HG03039 (cell line): ENCODE results near the gene NPPA.
A peak's percentile ranks its signal among the peaks of the same experiment; 100 is the strongest.
"Not testable (repeated sequence)": the region's sequence is repeated elsewhere in the genome, so short reads cannot be mapped to it uniquely, and the experiment has no call there.

ENCODE experiments used
- ATAC-seq: cut with Tn5 transposase; IDR thresholded peaks from one replicate; pipeline ENCODE4 v1.9.1; 2021; ENCODE audit warnings: mild to moderate bottlenecking, moderate library complexity; ENCODE audit not compliant: unreplicated experiment

Gene NPPA

DNA sequence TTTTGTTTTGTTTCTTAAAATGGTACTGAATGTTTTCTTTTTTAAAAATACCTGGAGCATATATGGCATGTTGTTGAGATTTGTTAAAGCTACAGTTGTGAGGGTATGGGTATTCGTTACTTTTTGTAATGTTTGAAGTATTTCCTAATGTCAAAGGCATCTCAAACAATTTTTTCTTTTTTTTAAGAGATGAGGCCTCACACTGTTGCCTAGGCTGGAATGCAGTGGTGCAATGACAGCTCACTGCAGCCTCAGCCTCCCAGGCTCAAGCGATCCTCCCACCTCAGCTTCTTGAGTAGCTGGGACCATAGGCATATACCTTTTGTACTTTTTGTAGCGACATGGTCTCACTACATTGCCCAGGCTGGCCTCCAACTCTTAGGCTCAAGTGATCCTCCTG lies 25.5 kb downstream of the NPPA start:
- no peak for ATAC-seq

DNA sequence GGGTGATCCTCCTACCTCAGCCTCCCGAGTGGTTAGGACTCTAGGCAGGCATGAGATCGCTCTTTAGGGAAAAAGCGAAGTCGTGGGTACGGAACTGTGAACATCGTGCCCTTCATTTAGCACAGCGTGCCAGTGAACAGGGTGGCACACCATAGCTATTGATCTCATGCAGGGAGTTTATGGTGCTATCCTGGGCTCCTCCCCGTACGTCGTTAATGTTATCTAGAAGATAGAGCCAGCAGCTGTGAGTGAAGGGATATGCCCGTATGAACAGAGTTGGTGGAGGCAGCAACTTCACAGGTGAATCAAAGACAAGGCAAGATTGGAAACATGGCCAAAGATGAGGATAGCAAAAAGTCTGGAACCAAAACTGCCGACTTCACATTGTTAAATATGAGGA lies 30.4 kb downstream of the NPPA start:
- no peak for ATAC-seq

DNA sequence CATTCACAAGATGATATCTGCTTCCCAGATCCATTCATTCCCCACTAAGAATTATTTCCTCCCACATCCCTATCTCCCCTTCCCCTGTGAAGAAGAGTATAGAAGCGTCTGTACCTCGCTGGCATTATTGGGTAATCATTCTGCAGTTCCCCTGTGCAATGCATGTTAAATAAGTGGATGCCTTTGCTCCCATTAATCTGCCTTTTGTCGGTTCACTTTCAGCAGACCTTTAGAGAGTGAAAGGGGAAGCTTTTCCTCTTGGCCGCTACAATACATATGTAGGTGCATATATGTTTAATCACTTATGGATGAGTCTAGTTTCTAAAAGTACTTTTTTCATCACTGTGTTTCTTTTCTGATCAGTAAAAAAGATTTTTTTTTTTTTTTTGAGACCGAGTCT lies 34.6 kb downstream of the NPPA start:
- ATAC-seq, result no peak

DNA sequence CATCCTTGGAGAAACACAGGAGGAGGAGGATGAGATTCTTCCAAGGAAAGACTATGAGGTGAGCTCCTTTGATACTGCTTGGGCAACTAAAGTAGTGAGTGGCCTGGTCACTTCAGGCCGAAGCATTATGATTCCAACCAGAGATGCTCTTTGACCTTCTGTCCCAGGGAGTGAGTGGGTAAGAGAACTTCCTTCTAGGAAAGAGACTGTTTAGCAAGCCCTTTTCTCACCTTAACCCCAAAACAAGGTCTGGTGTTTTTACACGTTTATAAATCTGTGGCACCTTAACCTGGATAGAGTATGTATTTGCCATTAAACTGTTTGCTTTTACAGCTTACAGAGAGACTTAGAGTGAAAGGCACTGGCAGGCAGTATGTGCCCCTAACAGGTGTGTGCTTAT lies 40.5 kb downstream of the NPPA start:
- ATAC-seq, result no peak

DNA sequence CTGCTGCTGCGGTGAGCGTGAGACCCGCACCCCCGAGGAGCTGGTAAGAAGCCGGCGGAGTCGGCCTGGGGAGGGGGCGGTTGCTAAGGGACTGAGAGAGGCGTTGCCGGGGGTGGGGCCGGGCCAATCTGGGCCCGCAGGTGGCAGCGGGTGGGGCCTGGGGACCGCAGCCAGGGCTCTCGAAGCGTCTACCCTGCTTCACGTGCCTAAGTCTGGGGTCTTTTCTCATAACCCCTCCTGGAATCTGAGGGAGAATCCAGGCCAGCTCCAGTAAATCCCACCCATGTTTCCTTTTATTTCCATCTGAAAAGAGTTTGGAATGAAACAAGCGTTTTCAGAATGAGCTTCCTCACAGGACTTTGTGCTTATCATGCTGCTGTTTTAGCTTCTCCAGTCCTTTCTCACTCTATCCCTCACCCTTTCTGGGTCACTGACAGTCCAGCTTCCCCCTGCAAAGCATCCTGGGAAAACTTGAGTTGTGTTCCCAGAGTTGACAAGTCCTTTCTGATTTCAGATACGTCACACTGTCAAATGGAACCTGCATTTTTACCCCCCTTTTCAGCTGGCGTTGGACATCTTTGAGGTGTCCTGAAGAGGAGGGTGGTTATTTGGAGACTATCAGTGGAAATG lies 41.2 kb downstream of the NPPA start:
- peak; percentile 32 for ATAC-seq

DNA sequence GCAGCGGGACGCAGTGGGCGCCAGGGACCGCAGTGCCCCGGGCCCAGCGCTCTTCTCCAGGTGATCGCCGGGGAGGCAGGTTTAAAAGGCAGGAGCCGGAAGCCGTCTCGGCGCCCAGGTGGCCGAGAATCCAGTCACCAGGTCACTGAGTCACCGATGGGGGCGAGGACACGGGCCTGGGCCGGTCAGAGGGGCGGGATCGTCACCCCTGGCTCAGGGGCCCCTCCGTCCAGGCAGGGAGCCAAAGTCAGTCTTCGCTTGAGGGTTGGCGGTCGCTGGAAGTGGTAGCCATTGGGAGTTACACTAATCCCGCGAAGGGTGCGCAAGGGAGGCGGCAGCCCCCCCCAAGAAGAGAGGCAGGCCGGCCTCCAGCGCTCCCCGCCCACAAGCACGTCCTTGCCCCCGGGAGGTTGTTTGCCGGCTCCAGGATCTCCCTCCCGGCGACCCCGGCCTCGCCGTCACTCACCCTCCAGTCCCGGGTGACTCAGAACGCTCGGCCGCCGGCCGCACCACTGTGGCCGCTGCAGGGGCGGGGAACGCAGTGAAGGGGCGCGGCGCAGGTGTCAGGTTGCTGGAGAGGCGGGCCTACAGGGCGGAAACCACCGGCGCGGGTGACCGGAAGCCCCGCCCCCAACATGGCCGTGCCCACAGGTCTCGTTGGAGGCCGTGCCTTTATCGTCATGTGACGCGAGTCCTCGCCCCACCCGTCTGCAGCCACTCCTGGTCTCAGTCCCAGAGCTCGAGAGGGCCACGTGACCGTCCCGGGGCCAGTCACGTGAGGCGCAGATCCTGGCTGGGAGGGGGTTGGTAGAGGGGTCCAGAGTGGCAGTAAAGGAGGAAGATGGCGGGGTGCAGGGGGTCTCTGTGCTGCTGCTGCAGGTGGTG lies 41.9 kb downstream of the NPPA start, which contains the start of the genes CLCN6 and MTHFR:
CLCN6 (plus strand) TSS at position 770 of the 885 bp plus-strand sequence; CDS start at position 842, 72 bp downstream.
MTHFR (minus strand) TSS at position 543 of the 885 bp plus-strand sequence. CDS start 2,848 bp downstream, outside the sequence.
- ATAC-seq, result peak; percentile 85

DNA sequence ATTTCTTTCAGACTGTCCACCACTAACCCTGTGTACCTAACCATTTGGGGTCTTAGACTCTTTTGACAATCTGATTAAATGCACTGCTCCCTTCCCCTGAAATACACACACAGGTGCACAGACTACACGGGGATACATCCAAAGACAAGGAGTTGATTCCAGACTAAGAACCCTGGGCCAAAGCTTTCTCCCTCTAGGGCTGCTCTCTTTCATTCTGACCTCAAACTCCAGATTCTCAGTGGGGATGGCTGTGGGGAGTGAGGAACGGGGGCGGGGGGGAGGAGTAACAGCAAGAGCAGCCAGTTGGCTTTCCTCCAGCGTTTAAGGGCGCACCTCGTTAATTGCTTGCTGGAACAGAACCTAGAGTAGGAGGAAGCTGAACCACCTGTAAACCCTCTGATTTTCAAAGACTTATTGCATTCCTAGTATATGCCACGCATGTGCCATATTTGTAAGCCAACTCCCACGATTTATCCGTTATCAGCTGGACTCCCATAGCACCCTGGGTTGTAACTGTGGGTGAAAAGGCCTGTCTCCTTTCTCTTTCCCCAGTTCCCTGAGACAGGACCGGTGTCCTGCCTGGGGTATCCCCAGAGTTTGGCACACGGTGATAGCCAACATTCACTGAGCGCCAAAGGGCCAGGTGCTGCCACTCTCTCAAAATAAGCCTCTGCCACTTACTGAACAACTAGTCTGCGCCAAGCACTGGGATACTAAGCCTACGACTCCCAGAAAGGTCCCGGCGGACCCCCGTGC lies 42.7 kb downstream of the NPPA start:
- no peak for ATAC-seq

DNA sequence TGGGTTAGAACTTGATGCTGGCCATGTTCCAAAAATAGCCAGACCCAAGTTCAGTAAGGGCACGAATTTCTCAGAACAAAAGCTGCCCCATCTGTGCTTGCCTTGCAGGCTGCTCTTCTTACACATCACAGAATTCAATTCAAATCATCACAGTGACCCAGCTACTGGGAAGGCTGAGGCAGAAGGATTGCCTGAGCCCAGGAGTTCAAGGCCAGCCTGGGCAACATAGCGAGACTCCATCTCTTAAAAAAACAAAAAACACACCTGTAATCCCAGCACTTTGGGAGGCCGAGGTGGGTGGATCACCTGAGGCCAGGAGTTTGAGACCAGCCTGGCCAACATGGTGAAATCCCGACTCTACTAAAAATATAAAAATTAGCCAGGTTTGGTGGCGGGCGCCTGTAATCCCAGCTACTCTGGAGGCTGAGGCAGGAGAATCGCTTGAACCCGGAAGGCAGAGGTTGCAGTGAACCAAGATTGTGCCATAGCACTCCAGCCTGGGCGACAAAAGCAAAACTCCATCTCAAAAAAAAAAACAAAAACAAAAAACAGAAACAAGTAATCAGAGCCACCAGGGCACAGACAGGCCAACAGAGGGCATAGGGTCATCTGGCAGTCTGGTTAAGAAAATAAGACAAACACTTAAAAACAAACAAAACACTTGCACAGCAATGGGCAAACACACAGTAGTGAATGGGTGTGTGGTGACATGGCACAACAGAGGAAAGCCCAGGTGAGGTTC lies 43.5 kb downstream of the NPPA start:
- not testable (repeated sequence) for ATAC-seq

DNA sequence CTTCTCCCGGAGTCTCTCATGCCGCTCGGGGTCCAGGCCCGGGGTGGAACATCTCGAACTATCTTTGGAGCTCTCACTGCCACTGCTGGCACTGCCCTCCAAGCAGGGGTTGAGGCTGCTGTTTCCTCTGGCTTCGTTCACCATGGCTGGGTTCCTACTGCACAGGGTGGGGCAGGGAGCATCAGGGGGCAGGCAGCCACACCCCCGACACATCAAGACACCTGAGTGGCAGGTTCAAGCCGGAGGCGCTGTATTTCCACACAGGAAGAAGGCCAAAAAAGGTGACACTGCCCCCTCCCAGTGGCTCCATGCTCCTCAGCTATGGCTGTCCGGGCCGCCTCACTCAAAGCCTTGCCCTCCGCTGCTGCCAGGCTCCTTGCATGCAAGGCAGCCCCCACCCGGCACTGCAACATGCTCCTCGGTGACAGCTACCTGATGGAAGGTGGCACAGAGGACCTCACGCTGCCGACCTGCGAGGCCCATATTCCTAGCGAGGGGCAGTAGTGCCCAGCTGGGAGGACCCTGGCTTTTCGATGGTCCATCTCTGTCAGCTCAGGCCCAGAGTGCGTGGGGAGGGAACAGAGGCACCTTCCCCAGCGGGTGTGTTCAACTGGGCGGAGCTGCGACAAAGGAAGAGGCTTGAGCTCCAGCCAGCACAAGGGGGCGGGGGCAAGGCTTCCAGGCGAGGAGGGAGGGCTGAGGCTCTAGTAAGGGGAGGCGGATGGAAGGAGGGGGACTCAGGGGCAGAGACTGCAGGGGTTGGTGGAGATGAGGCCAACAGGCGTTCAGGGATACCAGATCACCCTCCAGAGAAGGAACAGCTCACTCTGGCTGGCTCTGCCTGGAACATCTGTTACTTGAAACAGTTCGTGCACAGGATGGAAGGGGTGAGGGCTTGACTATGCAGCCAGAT lies 44.4 kb downstream of the NPPA start:
- no peak for ATAC-seq

DNA sequence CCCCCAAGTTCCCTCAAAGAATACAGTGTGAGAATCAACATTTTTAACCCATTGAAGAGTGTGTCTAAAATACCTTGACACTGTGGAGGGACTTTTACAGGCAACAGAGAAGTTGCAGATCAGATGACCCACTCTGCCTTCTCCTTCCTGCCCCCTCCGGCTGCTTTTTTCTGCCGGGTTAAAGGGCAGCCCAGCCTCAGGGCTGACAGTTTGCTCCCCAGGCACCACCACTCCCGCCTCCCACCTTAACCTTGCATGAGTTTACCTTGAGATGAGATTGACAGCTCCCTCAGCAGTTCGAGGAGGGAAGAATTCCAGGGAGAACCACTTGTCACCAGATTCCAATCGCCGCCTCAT lies 45.0 kb downstream of the NPPA start:
- ATAC-seq, result no peak

DNA sequence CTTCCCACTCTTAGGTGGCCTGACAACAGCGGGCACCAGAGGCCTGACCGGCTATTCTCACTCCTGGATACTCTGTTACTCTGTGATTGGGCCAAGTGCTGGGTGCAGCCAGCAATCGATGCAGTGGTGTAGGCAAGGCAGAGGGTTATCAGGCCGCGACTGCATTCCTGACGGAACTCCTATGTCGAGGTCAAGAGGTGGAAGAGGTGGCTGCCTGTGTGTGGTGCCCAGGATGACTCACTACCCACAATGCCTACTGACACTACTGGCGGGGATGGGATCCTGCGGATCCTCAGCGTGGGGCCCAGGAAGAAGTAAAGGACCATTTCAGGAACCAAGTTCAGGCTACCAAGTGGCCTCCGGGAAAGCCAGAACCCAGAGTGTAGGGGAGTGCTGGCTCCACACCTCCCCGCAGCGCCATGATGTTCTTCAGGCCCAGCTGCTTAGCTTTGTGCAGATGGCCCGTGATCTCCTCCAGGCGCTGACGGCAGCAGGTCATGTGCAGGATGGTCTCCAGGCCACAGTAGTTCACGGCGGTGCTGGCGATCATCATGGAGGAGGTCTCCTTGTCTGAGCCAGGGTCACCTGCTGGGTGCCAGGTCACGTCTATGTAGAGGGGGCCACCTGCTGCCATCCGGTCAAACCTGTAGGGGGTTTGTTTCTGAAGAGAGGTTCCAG lies 46.7 kb downstream of the NPPA start:
- no peak for ATAC-seq

DNA sequence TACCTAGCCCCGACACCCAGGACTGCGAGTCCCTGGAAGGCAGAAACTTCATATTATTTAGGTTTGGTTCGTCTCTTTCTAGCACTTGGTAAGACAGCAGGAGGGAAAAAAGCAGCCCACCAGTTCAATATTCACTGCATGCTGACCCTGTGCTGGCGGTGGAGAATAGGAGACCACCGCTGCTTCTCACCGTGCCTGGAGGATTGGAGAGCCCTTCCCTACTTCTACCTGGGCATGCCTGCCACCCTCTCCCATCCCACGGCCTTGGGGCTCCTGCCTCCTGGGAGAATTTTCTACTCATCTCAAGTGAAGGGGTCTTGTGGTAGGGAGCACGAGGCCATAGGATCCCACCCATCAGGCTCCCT lies 47.2 kb downstream of the NPPA start:
- no peak for ATAC-seq

DNA sequence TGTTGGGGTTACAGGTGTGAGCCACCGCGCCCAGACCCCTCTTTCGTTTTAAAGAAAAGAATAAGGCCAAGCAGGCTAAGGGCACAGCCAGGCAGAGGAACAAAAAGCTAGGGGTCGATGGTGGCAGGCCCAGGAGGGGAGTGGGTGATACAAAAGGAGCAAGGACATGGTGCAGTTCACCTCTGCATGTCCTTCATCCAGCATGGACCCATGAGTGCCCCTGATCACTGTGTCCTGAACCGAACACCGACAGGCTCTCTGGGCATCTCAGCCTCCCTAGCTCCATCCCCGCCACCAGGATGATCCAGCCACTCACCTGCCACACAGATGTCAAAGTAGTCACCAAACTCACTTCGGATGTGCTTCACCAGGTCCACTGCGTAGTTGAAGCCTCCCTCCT lies 47.7 kb downstream of the NPPA start:
- no peak for ATAC-seq

DNA sequence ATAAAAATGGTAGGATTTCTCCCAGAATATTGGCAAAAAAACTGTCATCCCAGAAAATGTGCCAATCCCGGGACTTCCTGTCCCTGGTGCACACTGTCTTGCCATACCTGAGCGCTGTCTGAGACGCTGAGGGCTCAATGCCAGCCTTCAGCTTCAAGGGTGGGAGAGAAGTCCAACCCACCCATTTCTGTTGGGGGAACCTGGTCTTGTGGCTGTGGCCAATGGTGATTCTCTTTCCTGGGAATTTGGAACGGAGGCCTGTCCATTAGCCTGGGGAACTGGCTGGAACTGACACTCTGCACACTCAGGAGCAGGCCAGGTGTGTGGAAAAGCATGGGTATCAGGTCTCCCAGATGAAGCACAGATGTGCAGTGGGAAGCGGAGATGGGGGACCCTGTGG lies 48.5 kb downstream of the NPPA start:
- no peak for ATAC-seq

DNA sequence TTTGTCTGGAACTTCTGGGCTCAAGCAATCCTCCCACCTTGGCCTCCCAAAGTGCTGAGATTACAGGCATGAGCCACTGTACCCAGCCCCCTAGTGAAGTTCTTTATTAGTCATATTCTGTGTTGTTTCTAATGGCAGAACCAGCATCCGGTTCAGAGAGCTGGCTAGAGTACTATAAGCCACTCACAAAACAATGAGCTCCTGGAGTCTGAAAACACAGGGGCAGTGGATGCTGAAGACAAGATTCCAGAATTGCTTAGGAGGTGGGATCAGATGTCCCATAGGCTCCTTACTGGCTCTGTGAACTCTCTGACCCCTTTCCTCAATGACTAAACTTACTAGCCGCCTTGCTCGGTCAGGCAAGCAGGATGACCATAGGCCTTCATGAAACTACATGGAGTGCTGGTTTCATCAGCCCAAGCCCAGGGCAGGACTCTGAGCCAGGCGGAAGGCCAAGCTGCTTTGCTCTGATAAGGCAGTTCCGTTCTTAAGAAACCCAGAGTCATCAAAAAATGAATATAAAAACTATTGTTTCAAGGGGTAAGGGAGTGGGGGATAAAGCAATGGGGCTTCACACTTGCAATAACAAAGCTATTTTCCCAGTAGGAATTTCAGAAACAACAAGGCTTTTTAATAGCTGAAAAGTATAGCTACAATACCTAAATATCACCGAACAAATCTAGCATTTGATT lies 49.9 kb downstream of the NPPA start:
- ATAC-seq, result no peak

DNA sequence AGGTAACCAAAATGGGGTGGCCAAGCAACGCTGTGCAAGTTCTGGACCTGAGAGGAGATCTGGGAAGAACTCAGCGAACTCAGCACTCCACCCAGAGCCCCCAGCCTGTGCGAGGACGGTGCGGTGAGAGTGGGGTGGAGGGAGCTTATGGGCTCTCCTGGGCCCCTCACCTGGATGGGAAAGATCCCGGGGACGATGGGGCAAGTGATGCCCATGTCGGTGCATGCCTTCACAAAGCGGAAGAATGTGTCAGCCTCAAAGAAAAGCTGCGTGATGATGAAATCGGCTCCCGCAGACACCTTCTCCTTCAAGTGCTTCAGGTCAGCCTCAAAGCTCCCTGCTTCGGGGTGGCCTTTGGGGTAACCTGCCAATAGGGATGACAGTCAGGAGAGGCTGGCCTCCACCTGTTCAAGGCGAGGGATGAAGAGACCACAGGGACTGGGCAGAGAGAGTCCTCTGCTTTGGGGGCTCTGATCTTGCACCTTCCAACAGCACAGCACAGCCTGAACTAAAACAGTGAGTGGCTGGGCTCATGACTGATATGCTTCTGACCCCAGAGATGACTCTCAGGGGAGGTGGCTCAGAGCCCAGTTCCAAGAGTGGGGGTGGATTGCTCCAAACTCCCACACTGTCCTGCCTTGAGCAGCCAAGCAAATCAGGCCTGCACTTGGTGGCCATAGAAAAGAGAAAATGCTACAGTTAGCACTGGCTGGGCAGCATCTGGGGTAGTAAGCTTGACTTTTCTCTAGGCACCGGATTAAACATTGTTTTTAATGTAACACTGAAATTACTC lies 51.4 kb downstream of the NPPA start:
- ATAC-seq, result no peak
